ENCODE measurements around the gene KCNJ4. TPM values are rescaled to one million over a fixed set of nuclear protein-coding genes. Genes with fewer than 3 reads are reported as not detected.

Gene KCNJ4
- total and polyA plus RNA-seq, 10 of the 15 experiments (the other 5 are each of a cell fraction or from before 2014, with no cell fraction given) = not detected

- WGBS (ENCODE audit: insufficient coverage, insufficient replicate concordance, low lambda C conversion rate, missing lambda C conversion rate) = 34% methylated on average over 12 of the region's 12 CpGs
- RAD21 ChIA-PET (ENCODE audit: unreplicated experiment) = no interaction called here
- no peaks in the 10 kb centered on the region for H3K27me3 ChIP-seq (replicated peaks in 1 of 2; ENCODE audit: control insufficient read depth in 2 of 2, insufficient read depth in 2 of 2, low read length in 1 of 2)
Measured at GRCh38 chr22:38424525-38425080, 30.4 kb downstream of the KCNJ4 start.

More at GRCh38 chr22:38424525-38425080, 30.4 kb downstream of the KCNJ4 start:
- no peak overlapping the region for H2AFZ ChIP-seq (ENCODE audit: control insufficient read depth, low read depth, low read length)
- intact Hi-C loops (cut with micrococcal nuclease; ENCODE audit: unreplicated experiment) = no loop called here
- ChIA-PET SMC1A (ENCODE audit: uncharacterized antibody, unreplicated experiment) (no interaction called here), CTCF (interaction anchor here (1.2 kb wide), 1 partner anchor 372 kb away, joined by 3 read pairs; no protein-coding TSS in a partner anchor), POLR2A (no interaction called here)
- H3K4me2 ChIP-seq (ENCODE audit: control insufficient read depth, insufficient read depth) = no peak overlapping the region
- no peak for DNase-seq (ENCODE audit: low read depth, low spot score)
- no peaks in the 10 kb centered on the region for H3K36me3 ChIP-seq (ENCODE audit: control insufficient read depth in 2 of 2, insufficient read depth in 2 of 2, low read length in 1 of 2)
- TF ChIP-seq NKRF (conservative IDR thresholded peaks at IDR 0.05) (no peak), RELA (IDR thresholded peaks at IDR 0.05; ENCODE audit: borderline replicate concordance, partially characterized antibody) (no peak), REST (IDR thresholded peaks at IDR 0.05; ENCODE audit: low read depth, low read length) (no peak), NFIC (IDR thresholded peaks at IDR 0.05; ENCODE audit: low read depth, low read length) (no peak), CREM (IDR thresholded peaks at IDR 0.05; ENCODE audit: low read depth) (no peak), BACH1 (IDR thresholded peaks at IDR 0.05; ENCODE audit: borderline replicate concordance) (no peak), MTA3 (IDR thresholded peaks at IDR 0.05; ENCODE audit: borderline replicate concordance, low read length) (no peak), MXI1 (IDR thresholded peaks at IDR 0.05; ENCODE audit: low read depth, low read length) (no peak), IRF5 (IDR thresholded peaks at IDR 0.05; ENCODE audit: borderline replicate concordance) (no peak), RAD21 (IDR thresholded peaks at IDR 0.05; ENCODE audit: insufficient read depth, low read depth, low read length) (no peak), CHD1 (IDR thresholded peaks at IDR 0.05; ENCODE audit: low read depth, low read length) (no peak), RCOR1 (conservative IDR thresholded peaks at IDR 0.05; ENCODE audit: low read depth, low read length) (no peak)
- ATAC-seq = no peak
- in situ Hi-C loops (cut with MboI) = no loop called here
- H3K27ac ChIP-seq (ENCODE audit: control insufficient read depth, insufficient read depth) = no peak overlapping the region
- no peaks in the 10 kb centered on the region for H3K9me3 ChIP-seq (replicated peaks; ENCODE audit: control insufficient read depth, insufficient read depth, low read length)
- H3K4me1 ChIP-seq (ENCODE audit: control insufficient read depth, insufficient read depth, low read length) = no peaks in the 10 kb centered on the region
- BruUV-seq (replicated peaks) = no TSS peak
- no peak overlapping the region for H3K4me3 ChIP-seq
- no peaks in the 10 kb centered on the region for H4K20me1 ChIP-seq (ENCODE audit: control insufficient read depth, insufficient read depth)
- H3K9ac ChIP-seq (ENCODE audit: control insufficient read depth, insufficient read depth, low read length) = no peak overlapping the region
- no peaks in the 10 kb centered on the region for H3K79me2 ChIP-seq (ENCODE audit: control insufficient read depth, insufficient read depth, low read length)
- no peak for FAIRE-seq
